Hematopoietic multipotent progenitor cell treated with erythropoietin and hydrocortisone succinate and interleukin-3 and kit ligand, for 6 days (in vitro differentiated cells): ENCODE data around the gene RIPOR1.
"Not testable (repeated sequence)": the region's sequence is repeated elsewhere in the genome, so short reads cannot be mapped to it uniquely, and the experiment has no call there.

Experiments
- DNase-seq: peaks from one replicate; pipeline ENCODE4 v3.0.0-alpha.2; 2015

The RIPOR1 gene, protein sequence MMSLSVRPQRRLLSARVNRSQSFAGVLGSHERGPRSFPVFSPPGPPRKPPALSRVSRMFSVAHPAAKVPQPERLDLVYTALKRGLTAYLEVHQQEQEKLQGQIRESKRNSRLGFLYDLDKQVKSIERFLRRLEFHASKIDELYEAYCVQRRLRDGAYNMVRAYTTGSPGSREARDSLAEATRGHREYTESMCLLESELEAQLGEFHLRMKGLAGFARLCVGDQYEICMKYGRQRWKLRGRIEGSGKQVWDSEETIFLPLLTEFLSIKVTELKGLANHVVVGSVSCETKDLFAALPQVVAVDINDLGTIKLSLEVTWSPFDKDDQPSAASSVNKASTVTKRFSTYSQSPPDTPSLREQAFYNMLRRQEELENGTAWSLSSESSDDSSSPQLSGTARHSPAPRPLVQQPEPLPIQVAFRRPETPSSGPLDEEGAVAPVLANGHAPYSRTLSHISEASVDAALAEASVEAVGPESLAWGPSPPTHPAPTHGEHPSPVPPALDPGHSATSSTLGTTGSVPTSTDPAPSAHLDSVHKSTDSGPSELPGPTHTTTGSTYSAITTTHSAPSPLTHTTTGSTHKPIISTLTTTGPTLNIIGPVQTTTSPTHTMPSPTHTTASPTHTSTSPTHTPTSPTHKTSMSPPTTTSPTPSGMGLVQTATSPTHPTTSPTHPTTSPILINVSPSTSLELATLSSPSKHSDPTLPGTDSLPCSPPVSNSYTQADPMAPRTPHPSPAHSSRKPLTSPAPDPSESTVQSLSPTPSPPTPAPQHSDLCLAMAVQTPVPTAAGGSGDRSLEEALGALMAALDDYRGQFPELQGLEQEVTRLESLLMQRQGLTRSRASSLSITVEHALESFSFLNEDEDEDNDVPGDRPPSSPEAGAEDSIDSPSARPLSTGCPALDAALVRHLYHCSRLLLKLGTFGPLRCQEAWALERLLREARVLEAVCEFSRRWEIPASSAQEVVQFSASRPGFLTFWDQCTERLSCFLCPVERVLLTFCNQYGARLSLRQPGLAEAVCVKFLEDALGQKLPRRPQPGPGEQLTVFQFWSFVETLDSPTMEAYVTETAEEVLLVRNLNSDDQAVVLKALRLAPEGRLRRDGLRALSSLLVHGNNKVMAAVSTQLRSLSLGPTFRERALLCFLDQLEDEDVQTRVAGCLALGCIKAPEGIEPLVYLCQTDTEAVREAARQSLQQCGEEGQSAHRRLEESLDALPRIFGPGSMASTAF

DNA sequence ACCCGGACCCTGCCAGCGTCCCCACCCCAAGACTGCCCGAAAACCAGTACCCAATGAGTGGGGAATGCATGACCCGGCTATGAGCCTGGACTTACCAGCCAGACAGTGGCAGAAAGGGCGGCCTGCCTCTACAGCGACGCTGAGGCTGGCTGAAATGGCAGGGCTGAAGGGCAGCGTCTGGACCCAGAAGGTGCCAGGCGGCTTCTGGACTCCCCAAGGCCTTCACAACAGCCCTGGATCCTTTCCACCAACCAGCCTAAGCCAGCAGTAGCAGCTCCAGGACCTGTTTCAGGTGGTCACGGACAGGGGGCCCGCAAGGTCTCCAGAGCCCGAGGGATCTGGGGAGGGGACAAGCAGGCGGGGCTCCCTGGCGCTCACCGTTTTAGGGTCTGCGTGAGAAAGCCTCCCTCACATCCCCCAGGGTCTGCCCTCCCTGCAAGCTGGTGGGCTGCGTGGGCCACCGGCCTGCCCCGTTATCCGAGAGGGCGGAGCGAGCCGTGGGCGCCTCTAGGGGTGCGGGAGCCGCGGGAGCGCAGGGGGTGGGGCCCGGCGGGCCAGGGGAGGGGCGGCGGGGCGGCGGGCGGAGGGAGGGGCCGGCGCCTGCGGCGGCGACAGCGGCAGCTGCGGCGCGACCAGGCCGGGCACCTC is at the start of gene RIPOR1:
RIPOR1 (plus strand) TSS at position 608 of the 648 bp plus-strand sequence. CDS start 9,618 bp downstream, outside the sequence.
- DNase-seq, result peak; percentile 70

DNA sequence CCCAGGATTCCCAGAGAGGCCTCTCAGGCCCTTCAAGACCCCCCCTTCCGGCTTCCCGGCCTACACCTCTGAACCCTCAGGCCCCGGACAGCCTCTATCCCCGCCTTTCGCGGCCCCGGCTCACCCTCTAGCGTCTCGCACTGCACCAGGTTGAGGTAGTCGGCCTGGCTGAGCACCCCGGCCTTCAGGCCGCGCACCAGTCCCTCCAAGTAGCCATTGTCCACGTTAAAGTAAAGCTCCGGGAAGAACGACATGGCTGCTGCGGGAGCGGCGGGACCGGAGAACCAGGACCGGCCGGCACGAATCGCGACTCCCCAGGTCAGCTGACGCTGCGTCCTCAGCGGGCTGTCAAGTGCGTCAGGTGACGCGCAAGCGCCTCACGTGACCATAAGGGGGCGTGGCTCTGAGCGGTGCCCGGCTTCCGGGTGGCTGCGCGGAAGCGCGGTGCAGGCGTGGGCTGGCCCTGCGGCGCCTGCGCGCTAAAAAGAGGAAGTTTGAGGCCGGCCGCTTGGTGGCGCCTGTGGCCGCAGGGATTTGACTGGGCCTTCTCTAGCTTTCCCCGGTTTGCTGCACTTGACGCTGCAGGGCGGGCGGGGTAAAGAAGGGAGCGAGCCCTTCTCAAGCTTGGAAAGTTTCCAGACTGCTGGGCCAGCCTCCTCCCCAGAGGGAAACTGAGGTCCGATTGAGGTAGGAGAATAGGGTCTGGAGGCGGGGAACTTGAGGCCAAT is 47.6 kb upstream of the RIPOR1 start, which contains the start of gene ATP6V0D1:
ATP6V0D1 (minus strand) TSS at position 325 of the 728 bp plus-strand sequence; CDS start at position 254, 71 bp downstream.
- peak; percentile 98 for DNase-seq

DNA sequence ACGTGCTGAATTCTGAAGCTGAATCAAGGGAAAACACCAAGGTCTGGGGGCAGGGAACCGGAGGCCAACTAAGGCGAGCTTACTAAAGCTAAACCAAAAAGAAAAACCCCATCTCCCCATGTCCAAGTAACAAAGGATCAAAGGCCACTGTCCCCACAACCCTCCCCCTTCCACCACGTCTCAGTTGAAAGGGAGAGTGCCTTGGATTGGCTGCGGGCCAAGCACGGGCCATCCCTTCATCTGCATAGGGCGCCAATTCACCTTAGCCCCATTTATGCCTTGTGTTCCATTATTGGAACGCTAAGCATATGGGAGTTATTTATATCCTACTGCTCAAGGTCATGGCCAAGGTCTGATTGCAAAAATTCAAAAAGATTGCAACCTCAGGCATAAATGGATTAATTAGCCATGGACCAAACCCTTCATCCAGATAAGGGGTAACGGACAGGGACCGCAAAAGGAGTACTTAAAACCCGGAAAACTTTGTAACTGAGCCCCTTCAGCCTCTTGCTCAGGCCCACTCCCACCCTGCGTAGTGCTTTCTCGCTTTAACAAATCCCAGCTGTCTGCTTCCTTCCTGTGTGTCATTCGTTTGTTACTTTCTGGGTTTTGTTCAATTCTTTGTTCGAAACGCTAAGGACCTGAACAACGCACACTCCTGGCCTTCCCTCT is 46.9 kb upstream of the RIPOR1 start:
- DNase-seq, result peak; percentile 71

DNA sequence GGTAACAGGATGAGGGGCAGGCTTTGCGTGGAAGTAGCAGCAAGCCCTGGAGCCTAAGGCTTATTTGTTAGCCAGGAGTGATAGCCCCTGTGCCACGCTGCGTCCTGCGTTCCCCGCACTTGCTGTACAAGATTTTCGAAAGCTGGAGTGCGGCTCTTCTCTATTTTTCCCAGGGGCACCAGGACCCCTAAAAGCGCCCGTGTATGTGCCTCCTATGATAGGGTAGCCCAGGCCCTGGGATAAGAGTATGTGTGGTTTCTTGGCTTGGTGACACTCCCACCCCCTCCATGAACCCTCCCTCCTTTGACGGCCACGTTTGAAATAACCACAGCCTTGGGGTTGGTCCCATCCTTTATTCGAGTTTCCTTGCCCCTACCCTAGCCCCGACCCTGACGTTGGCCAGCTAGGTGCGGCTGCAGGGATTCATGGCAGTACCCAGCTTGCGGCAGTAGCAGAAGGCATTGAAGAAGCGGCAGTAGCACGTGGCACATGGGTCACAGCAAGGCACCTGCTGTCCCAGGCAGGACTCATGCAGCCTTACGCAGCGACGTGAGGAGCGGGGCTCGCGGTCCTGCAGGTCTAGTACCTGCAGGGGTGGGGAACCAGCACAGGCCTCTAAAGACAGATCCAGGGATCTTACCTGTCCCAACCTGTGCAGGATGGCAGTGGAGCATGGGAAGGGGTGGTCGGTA is 46.2 kb upstream of the RIPOR1 start:
- peak; percentile 51 for DNase-seq

DNA sequence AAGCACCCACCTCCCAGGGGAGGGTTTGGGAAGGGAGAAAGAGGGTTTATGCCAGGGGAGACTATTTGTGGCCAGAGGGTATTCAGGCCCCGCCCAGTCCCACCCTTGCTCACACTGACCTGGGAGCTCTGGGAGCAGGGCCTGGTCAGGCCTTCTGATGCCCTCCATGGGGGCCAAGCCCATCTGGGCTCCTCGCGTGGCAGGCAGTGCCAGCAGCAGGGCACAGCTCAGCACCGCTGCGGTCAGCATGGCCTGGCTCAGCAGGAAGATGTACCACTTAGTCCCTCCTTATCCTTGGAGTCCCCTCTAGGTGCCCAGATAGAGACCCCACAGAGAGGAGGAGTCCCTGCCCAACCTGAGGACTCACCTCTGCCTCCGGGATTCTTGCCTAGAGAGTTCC is 45.5 kb upstream of the RIPOR1 start, which contains the start of gene AGRP:
AGRP (minus strand) TSS at position 398 of the 400 bp plus-strand sequence; CDS start at position 249, 149 bp downstream.
- no peak for DNase-seq

DNA sequence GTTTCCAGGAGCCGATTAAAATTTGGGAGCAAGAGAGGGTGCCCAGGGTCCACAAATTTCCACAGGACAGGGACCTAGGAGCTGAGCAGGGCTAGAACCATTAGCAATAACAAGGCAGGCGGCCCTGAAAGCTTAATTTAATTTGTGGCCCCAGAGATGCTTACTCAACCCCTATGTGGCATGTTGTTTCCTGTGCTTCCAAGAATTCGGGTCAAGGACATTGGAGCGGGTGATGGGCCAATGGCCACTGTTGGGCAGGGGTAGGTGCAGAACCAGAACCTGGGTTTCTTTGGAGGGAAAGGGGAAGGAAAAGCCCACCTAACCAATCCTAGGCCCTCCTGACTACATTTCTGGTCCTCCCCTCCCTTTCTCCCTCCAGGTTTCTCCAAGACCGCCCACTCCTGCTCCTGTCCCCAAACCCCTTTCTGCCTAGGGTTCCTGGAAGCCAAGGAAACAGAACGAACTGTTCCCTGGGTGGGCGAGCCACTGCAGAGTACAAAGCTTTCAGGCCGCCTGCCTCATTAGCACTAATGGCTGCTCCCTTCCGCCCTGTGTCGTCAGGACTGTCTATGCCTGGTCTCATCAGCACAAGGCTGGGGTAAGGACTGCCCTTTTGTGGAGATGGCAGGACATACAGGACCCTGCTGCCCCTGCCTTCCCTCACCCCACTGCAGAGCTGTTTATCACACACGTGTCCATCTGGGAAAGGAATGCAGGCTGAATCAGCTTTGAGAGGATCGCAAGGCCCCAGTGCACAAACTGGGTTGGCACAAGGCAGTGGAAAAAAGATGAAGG is 44.7 kb upstream of the RIPOR1 start:
- no peak for DNase-seq

DNA sequence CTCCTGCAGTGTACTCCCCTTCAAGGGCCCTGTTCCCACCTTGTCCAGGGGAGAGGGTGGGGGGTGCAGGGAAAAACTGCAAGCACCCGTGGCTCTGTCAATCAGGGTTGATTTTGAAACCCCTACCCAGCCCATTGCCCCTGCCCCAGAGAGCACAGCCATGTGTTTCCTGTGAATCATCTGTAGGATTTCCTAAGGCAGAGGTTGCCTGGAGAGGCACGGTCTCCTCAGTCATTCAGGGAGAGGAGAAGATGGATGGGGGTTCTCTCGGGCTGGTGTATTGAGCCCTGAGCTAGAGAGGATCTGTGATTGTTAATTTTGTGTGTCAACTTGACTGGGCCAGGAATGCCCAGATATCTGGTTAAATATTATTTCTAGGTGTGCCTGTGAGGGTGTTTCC is 41.8 kb upstream of the RIPOR1 start:
- no peak for DNase-seq

DNA sequence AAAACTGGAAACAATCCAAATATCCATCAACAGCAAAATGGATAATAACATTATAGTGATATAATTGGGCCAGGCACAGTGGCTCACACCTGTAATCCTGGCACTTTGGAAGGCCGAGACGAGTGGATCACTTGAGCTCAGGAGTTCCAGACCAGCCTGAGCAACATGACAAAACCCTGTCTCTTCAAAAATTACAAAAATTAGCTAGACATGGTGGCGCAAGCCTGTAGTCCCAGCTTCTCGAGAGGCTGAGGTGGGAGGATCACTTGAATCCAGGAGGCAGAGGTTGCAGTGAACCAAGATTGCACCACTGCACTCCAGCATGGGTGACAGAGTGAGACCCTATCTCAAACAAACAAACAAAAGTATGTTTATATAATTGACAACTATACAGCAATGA is 41.1 kb upstream of the RIPOR1 start:
- not testable (repeated sequence) for DNase-seq

DNA sequence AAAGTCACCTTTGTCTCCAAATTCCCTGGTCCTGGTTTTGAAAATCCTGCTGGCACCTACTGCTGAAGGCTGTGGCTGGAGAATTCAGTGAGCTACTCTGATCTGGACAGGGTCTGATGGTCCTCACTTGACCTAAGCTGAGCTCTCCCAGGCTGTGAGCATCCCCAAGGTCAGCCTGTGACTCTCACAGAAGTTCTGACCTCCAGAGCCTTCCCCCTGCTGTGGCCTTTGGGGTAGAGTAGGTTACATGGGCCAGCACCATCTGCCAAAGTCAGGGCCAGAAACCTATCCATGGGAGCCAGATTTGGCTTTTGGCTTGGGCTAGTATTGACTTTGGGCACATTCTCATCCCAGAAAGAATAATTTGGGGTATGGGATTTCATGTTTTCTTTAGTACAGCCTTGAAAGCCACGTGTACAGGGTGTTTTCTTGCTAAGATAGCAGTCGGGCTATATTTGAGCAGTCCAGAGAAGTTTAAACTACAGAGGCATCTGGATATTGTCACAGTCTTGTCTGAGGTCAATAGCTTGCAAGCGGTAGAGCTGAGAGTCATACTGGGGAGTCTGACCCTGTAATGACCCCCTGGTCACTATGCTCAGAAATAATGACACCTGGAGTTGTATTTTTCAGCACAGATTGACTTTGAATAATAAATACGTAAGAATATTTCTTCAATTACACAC is 39.1 kb upstream of the RIPOR1 start:
- no peak for DNase-seq

DNA sequence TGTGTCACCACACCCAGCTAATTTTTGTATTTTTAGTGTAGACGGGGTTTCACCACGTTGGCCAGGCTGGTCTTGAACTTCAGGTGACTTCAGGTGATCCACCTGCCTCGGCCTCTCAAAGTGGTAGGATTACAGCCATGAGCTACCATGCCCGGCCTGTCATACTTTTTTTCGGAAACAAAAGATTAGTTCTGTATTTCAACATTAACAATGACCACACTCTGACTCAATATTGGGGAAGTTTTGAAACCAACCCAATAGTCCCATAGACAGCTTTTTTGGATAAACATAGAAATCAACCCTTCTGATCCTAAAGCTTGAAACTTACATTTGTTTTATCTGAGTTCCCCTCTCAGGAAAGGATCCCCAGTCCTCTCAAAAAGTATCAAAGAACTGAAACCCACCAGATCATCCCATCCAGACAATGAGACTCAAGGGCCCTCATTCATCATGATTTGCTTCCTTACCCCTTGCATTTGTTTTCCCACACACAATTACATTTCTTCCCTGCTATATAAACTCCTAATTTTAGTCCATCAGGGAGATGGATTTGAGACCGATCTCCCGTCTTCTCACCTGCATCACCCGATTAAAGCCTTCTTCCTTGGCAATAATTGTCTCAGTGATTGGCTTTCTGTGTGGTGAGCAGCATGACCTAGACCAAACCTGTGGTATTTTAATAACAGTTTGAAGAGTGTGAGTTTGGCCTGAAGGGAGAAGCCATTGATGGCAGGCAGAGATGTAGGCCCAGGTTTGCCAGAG is 38.1 kb upstream of the RIPOR1 start:
- DNase-seq, result peak; percentile 49

DNA sequence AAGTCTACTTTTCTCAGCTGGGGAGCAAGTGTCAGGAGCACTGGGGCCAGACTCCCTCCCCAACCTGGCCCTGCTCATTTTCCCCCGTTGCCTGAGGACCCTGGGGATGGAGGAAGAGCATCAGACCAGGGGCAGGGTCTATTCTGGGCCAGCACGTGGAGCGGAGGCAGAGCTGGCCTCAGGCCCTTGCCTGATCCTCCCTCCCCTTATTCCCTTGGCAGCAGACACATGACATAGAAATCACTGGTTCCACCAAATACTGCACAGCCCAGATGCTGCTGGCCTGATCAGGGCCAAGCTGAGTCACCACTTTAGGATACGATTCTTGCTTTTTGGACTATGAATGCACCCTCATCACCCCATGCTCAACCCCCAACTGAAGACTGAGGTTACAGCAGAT is 29.5 kb upstream of the RIPOR1 start:
- DNase-seq, result no peak

DNA sequence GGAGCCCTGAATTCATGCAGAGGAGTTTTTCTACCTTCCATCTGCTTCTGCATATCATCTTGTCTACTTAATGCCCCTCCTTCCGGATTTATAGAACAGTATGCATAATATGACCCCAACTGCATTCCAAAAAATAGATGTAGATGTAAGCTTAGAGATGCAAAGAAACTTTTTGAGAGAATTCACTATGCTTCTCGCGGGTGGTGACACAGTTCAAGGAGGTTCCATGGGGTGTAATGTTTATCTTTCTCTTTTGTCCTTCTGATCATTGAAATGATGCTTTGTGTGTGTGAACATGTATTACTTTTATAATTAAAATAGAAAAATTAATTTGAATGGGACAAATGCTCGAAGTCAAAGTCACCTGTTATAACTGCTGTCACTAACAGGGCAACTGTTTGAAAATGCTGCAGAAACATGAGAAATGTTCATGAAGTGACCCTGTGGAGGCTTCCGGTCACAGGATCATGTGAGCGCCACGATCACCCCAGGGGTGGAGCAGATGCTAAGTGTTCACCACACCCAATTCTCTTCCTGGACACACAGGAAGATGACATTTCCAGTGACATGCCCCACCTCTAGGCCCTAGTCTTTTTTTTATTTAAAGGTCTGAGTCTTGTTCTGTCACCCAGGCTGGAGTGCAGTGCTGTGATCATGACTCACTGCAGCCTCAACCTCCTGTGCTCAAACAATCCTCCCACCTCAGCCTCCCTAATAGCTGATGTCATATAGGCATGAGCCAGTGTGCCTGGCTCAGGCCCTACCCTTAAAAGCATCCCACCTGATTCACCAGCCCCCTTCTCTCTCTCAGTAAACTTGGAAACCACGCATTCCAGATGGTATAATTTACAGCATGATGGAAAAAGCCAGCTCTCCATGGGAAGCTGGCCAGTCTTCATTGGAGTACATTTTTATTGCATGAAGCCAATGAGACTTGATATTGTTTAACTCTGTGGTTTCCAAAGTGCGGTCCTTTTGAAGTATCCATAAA is 24.3 kb upstream of the RIPOR1 start:
- DNase-seq, result peak; percentile 85

DNA sequence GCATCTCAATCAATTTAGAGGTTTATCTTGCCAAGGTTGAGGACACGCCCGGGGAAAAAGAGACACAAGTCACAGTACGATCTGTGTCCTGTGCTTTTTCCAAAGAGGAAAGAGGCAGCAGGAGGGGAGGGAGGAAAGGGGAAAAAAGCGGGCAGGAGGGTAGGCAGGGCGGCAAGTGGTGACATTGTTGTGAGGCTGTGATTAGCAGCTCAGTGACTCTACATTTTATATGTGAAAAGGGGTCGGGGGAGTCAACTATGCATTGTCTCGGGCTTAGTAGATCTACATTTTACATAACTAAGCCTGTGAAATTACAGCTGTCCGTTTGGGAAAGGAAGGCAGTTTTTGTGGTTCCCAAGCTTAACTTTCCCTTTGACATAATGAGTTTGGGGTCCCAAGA is 22.2 kb upstream of the RIPOR1 start:
- DNase-seq, result no peak

DNA sequence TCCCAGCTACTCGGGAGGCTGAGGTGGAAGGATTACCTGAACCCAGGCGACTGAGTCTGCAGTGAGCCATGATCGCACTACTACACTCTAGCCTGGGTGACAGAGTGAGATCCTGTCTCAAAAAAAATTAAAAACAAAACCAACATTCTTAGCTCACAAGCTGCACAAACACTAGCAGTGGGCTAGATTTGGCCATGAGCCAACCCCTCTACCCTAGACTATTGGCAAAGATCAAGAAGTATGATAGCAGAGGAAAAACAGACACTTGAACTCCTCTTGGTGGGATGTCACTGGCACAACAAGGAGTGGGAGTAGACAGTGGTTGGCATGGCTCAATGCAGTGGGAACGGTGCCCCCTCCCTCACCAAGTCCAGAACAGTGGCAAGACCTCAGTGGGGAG is 19.6 kb upstream of the RIPOR1 start:
- peak; percentile 61 for DNase-seq

DNA sequence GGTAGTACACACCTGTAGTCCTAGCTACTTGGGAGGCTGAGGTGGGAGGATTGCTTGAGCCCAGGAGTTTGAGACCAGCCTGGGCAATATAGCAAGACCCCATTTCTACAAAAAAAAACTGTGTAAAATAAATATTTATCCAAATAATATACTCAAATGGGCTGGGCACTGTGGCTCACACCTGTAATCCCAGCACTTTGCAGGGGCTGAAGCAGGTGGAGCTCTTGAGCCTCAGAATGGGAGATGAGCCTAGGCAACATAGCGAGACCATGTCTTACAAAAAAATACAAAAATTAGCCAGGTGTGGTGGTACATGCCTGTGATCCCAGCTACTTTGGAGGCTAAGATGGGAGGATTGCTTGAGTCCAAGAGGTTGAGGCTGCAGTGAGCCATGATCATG is 14.7 kb upstream of the RIPOR1 start:
- not testable (repeated sequence) for DNase-seq

DNA sequence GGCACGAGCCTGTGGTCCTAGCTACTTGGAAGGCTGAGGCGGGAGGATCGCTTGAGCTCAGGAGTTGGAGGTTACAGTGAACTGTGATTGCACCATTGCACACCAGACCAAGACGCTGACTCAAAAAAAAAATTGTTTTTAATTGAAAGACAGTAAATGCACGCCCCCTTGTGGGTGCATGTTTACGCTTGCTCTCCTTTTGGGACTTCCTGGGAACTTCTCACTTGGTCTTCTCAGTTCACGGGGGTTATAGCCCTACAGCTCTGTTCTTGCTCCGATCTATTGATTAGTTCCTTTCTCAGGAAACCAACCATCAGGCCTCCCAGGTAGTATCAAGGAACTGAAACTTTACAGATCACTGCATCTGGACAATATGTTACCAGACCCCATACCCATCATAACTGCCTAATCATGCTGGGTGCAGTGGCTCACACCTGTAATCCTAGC is 14.2 kb upstream of the RIPOR1 start:
- DNase-seq, result peak; percentile 98
